B cell (primary cell): ENCODE data around the gene ARSD.

Experiments used
- EZH2 ChIP-seq: IDR thresholded peaks from 2 replicates; pipeline ENCODE4 v1.6.1; 2012; ENCODE audit warnings: borderline replicate concordance, low read depth, mild to moderate bottlenecking, moderate library complexity, low read length; ENCODE audit not compliant: insufficient read depth, poor library complexity, severe bottlenecking
- TF ChIP-seq, protein P1 (sequence below): fragments of 200-600 bp; IDR thresholded peaks from one replicate; pipeline ENCODE4 v1.8.0; 2022; ENCODE audit warnings: antibody characterized with exemption, mild to moderate bottlenecking

- TF ChIP-seq, protein P1, sequence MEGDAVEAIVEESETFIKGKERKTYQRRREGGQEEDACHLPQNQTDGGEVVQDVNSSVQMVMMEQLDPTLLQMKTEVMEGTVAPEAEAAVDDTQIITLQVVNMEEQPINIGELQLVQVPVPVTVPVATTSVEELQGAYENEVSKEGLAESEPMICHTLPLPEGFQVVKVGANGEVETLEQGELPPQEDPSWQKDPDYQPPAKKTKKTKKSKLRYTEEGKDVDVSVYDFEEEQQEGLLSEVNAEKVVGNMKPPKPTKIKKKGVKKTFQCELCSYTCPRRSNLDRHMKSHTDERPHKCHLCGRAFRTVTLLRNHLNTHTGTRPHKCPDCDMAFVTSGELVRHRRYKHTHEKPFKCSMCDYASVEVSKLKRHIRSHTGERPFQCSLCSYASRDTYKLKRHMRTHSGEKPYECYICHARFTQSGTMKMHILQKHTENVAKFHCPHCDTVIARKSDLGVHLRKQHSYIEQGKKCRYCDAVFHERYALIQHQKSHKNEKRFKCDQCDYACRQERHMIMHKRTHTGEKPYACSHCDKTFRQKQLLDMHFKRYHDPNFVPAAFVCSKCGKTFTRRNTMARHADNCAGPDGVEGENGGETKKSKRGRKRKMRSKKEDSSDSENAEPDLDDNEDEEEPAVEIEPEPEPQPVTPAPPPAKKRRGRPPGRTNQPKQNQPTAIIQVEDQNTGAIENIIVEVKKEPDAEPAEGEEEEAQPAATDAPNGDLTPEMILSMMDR: no peak
- TF ChIP-seq EZH2: no peak
Measured at GRCh38 chrX:2872671-2873277, 56.4 kb downstream of the ARSD start.
